ENCODE measurements around the gene LNPEP.

LNPEP gene

DNA sequence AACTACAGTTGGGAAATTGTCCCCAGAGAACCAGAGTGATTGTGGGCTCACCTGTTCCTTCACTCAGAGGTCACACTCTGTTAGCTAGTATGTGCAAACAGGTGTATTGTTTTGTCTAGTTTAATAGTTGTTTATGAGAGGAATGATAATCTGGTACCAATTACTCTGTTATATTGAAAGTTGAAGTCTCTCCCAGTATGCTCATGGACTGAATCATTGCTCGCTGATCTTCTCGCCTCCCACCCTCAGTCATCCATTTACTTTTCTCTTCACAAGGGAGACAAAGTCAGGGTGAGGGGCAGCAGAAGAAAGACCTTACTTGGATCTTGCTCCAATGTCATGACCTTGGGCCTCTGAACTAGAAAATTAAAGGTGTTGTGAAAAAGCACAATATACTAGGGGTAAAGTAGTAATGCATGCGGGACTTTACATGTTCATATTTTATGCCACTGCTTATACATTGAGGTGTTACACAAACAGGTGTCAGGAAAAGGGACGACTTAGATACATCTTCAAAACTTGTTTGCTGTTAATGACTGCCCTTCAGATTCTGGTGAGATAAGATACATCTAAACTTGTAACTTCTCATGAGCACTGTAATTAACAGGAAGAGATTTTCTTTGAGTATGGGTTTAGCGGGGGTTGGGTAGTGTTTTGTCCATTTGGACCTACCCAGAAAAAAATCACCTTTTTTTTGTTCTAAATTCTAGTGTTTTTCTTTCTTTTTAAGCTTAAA, 36.9 kb downstream of the LNPEP start:
- Histone ChIP-seq H3K4me3 (ENCODE audit: insufficient read depth, low read depth, low read length, poor library complexity, severe bottlenecking) (no peak overlapping the region), H3K36me3 (ENCODE audit: control insufficient read depth, insufficient read depth, low read length) (no peaks in the 10 kb centered on the region), H3K27me3 (replicated peaks; ENCODE audit: control insufficient read depth, insufficient read depth, low read length, poor library complexity, severe bottlenecking) (no peaks in the 10 kb centered on the region), H3K9me3 (ENCODE audit: control insufficient read depth, low read length) (no peaks in the 10 kb centered on the region), H3K4me1 (ENCODE audit: control insufficient read depth, insufficient read depth, low read length, poor library complexity, severe bottlenecking) (peaks cover 14% of the 10 kb centered on the region), H3K27ac (ENCODE audit: insufficient read depth, low read length, poor library complexity, severe bottlenecking) (no peak overlapping the region)
- no peak for DNase-seq

GRCh38 chr5:96973532-96974401, 37.9 kb downstream of the LNPEP start:
- DNase-seq, result no peak
- Histone ChIP-seq H3K27me3 (replicated peaks; ENCODE audit: control insufficient read depth, insufficient read depth, low read length, poor library complexity, severe bottlenecking) (no peaks in the 10 kb centered on the region), H3K9me3 (ENCODE audit: control insufficient read depth, low read length) (no peaks in the 10 kb centered on the region), H3K4me1 (ENCODE audit: control insufficient read depth, insufficient read depth, low read length, poor library complexity, severe bottlenecking) (peaks cover 14% of the 10 kb centered on the region), H3K36me3 (ENCODE audit: control insufficient read depth, insufficient read depth, low read length) (no peaks in the 10 kb centered on the region), H3K4me3 (ENCODE audit: insufficient read depth, low read depth, low read length, poor library complexity, severe bottlenecking) (no peak overlapping the region), H3K27ac (ENCODE audit: insufficient read depth, low read length, poor library complexity, severe bottlenecking) (no peak overlapping the region)

DNA sequence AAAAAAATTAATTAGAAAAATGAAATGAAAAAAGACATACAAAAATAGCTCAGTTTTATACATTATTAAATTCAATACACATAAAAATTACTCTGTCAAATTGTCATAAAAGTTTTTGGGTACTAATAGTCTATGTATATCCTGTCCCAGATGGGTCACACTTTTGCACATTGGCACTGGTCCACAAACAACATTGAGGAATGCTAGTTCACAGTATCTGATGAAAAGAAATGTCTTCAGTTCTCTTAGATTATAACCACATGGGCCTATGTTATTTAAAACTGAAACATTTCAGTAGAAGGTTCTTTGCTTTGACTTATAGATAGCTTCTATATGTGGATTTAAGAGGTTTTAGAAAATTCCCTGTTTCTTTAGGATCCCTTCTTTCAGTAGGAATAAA, 39.8 kb downstream of the LNPEP start:
- Histone ChIP-seq H3K9me3 (ENCODE audit: control insufficient read depth, low read length) (no peaks in the 10 kb centered on the region), H3K27me3 (replicated peaks; ENCODE audit: control insufficient read depth, insufficient read depth, low read length, poor library complexity, severe bottlenecking) (no peaks in the 10 kb centered on the region), H3K4me3 (ENCODE audit: insufficient read depth, low read depth, low read length, poor library complexity, severe bottlenecking) (no peak overlapping the region), H3K27ac (ENCODE audit: insufficient read depth, low read length, poor library complexity, severe bottlenecking) (no peak overlapping the region), H3K36me3 (ENCODE audit: control insufficient read depth, insufficient read depth, low read length) (peaks cover 10% of the 10 kb centered on the region), H3K4me1 (ENCODE audit: control insufficient read depth, insufficient read depth, low read length, poor library complexity, severe bottlenecking) (peaks cover 14% of the 10 kb centered on the region)
- DNase-seq, result no peak

DNA sequence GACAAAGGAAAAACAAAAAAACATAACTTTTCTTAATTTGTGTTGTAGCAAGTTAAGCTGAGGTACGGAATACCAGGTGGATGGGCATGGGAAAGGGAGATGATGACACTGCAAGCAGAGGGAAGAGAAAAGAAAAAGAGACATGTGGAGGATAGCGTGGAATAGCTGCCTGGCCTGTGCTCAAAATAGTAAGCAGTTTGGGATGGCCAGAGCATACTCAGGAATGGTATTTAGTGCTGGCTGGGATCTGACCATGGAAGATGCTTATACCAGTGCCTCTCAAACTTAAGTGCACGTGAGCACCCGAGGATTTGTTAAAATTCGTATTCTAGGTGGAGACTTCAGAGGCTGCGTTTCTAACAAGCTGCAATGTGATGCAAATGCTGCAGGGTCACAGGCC, 41.3 kb downstream of the LNPEP start:
- no peak overlapping the region for H3K4me3 ChIP-seq (ENCODE audit: insufficient read depth, low read depth, low read length, poor library complexity, severe bottlenecking)
- no peak for DNase-seq
- peaks cover 7% of the 10 kb centered on the region for H3K4me1 ChIP-seq (ENCODE audit: control insufficient read depth, insufficient read depth, low read length, poor library complexity, severe bottlenecking)
- no peaks in the 10 kb centered on the region for H3K27me3 ChIP-seq (replicated peaks; ENCODE audit: control insufficient read depth, insufficient read depth, low read length, poor library complexity, severe bottlenecking)
- H3K27ac ChIP-seq (ENCODE audit: insufficient read depth, low read length, poor library complexity, severe bottlenecking), result no peak overlapping the region
- no peaks in the 10 kb centered on the region for H3K9me3 ChIP-seq (ENCODE audit: control insufficient read depth, low read length)
- H3K36me3 ChIP-seq (ENCODE audit: control insufficient read depth, insufficient read depth, low read length), result peaks cover 13% of the 10 kb centered on the region

DNA sequence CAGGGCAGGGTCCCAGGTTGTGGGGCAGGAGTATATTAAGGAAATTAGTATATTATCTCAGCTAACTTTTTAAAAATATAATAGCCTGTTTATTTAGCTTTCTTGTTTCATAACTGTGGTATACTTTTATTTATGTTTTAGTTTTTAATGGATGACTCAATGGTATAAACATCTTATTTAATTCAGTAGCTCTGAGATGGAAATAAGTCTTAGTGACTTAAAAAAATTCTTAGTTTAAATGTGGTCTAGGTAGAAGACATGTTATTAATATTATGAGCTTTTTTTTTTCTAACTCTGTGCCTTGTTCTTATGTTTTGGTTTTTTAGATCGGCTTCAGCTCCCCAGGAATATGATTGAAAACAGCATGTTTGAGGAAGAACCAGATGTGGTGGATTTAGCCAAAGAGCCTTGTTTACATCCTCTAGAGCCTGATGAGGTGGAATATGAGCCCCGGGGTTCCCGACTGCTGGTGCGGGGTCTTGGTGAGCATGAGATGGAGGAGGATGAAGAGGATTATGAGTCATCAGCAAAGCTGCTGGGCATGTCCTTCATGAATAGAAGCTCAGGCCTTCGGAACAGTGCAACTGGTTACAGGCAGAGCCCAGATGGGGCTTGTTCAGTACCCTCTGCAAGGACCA, 43.1 kb downstream of the LNPEP start:
- no peaks in the 10 kb centered on the region for H3K9me3 ChIP-seq (ENCODE audit: control insufficient read depth, low read length)
- no peak overlapping the region for H3K4me3 ChIP-seq (ENCODE audit: insufficient read depth, low read depth, low read length, poor library complexity, severe bottlenecking)
- no peaks in the 10 kb centered on the region for H3K27me3 ChIP-seq (replicated peaks; ENCODE audit: control insufficient read depth, insufficient read depth, low read length, poor library complexity, severe bottlenecking)
- H3K4me1 ChIP-seq (ENCODE audit: control insufficient read depth, insufficient read depth, low read length, poor library complexity, severe bottlenecking), result no peaks in the 10 kb centered on the region
- no peak overlapping the region for H3K27ac ChIP-seq (ENCODE audit: insufficient read depth, low read length, poor library complexity, severe bottlenecking)
- H3K36me3 ChIP-seq (ENCODE audit: control insufficient read depth, insufficient read depth, low read length), result peaks cover 13% of the 10 kb centered on the region
- no peak for DNase-seq

- DNase-seq, result no peak
- peaks cover 24% of the 10 kb centered on the region for H3K36me3 ChIP-seq (ENCODE audit: control insufficient read depth, insufficient read depth, low read length)
- H3K4me1 ChIP-seq (ENCODE audit: control insufficient read depth, insufficient read depth, low read length, poor library complexity, severe bottlenecking), result peaks cover 3% of the 10 kb centered on the region
- no peaks in the 10 kb centered on the region for H3K27me3 ChIP-seq (replicated peaks; ENCODE audit: control insufficient read depth, insufficient read depth, low read length, poor library complexity, severe bottlenecking)
- no peaks in the 10 kb centered on the region for H3K9me3 ChIP-seq (ENCODE audit: control insufficient read depth, low read length)
- no peak overlapping the region for H3K27ac ChIP-seq (ENCODE audit: insufficient read depth, low read length, poor library complexity, severe bottlenecking)
- no peak overlapping the region for H3K4me3 ChIP-seq (ENCODE audit: insufficient read depth, low read depth, low read length, poor library complexity, severe bottlenecking)
Measured at GRCh38 chr5:96984506-96985192, 48.8 kb downstream of the LNPEP start.

GRCh38 chr5:96986450-96986849, 50.6 kb downstream of the LNPEP start:
- H3K27ac ChIP-seq (ENCODE audit: insufficient read depth, low read length, poor library complexity, severe bottlenecking), result no peak overlapping the region
- DNase-seq, result no peak
- H3K9me3 ChIP-seq (ENCODE audit: control insufficient read depth, low read length), result no peaks in the 10 kb centered on the region
- H3K4me3 ChIP-seq (ENCODE audit: insufficient read depth, low read depth, low read length, poor library complexity, severe bottlenecking), result no peak overlapping the region
- peaks cover 30% of the 10 kb centered on the region for H3K36me3 ChIP-seq (ENCODE audit: control insufficient read depth, insufficient read depth, low read length)
- H3K27me3 ChIP-seq (replicated peaks; ENCODE audit: control insufficient read depth, insufficient read depth, low read length, poor library complexity, severe bottlenecking), result no peaks in the 10 kb centered on the region
- H3K4me1 ChIP-seq (ENCODE audit: control insufficient read depth, insufficient read depth, low read length, poor library complexity, severe bottlenecking), result peaks cover 3% of the 10 kb centered on the region

DNA sequence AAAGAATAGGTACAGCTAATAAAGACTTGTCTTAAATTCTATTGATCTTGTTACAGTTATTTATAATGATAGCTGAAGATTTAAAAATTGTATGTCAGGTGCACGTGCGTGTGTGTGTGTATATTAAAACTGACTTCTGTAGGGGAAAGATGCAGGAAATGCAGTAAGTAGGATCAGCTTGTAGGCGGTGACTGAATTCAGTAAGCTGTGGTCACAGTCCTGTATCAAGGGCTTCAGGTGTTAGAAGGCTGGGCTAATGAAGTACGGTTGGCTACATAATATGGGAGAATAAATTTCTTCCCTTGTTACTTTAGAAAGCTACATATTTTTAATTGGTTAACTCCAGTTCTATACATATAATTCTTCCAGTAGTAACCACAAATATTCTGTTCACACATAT, 54.2 kb downstream of the LNPEP start:
- peaks cover 3% of the 10 kb centered on the region for H3K4me1 ChIP-seq (ENCODE audit: control insufficient read depth, insufficient read depth, low read length, poor library complexity, severe bottlenecking)
- no peak for DNase-seq
- no peaks in the 10 kb centered on the region for H3K27me3 ChIP-seq (replicated peaks; ENCODE audit: control insufficient read depth, insufficient read depth, low read length, poor library complexity, severe bottlenecking)
- no peaks in the 10 kb centered on the region for H3K9me3 ChIP-seq (ENCODE audit: control insufficient read depth, low read length)
- H3K4me3 ChIP-seq (ENCODE audit: insufficient read depth, low read depth, low read length, poor library complexity, severe bottlenecking), result no peak overlapping the region
- H3K27ac ChIP-seq (ENCODE audit: insufficient read depth, low read length, poor library complexity, severe bottlenecking), result no peak overlapping the region
- H3K36me3 ChIP-seq (ENCODE audit: control insufficient read depth, insufficient read depth, low read length), result peaks cover 53% of the 10 kb centered on the region

DNA sequence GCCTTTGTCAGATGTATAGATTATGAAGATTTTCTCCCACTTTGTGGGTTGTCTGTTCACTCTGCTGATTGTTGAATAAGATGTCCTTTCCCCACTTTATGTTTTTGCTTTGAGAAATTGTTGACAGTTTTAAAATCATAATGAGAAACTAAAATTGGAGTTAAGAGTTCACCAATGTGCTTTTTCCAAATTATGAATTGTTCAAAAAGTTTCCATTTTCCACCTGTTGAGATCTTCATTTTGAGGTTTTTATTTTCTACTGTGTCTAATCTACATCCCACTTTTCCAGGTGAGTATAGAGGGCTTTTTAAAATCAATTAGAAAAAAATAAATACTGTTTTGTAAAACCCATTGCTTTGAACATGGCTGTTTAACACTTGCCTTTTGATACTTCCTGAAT, 55.8 kb downstream of the LNPEP start:
- peaks cover 48% of the 10 kb centered on the region for H3K36me3 ChIP-seq (ENCODE audit: control insufficient read depth, insufficient read depth, low read length)

More for the DNA sequence above, 55.8 kb downstream of the LNPEP start:
- no peak overlapping the region for H3K4me3 ChIP-seq (ENCODE audit: insufficient read depth, low read depth, low read length, poor library complexity, severe bottlenecking)
- peaks cover 3% of the 10 kb centered on the region for H3K4me1 ChIP-seq (ENCODE audit: control insufficient read depth, insufficient read depth, low read length, poor library complexity, severe bottlenecking)
- H3K27me3 ChIP-seq (replicated peaks; ENCODE audit: control insufficient read depth, insufficient read depth, low read length, poor library complexity, severe bottlenecking), result no peaks in the 10 kb centered on the region
- H3K27ac ChIP-seq (ENCODE audit: insufficient read depth, low read length, poor library complexity, severe bottlenecking), result no peak overlapping the region
- no peak for DNase-seq
- no peaks in the 10 kb centered on the region for H3K9me3 ChIP-seq (ENCODE audit: control insufficient read depth, low read length)
